GM23248 (cell line): ENCODE results near the gene USP36.

Experiments used
- EZH2 ChIP-seq: fragments of 200-600 bp; sonication (generic); IDR thresholded peaks from 2 replicates; pipeline ENCODE4 v1.6.1; 2018; ENCODE audit warnings: antibody characterized with exemption, mild to moderate bottlenecking; ENCODE audit not compliant: insufficient read depth, poor library complexity, severe bottlenecking
- EZH2phosphoT487 ChIP-seq: fragments of 200-600 bp; sonication (generic); IDR thresholded peaks from 2 replicates; pipeline ENCODE4 v1.6.1; 2018; ENCODE audit warnings: antibody characterized with exemption, moderate library complexity, mild to moderate bottlenecking, low read depth; ENCODE audit not compliant: insufficient read depth

DNA sequence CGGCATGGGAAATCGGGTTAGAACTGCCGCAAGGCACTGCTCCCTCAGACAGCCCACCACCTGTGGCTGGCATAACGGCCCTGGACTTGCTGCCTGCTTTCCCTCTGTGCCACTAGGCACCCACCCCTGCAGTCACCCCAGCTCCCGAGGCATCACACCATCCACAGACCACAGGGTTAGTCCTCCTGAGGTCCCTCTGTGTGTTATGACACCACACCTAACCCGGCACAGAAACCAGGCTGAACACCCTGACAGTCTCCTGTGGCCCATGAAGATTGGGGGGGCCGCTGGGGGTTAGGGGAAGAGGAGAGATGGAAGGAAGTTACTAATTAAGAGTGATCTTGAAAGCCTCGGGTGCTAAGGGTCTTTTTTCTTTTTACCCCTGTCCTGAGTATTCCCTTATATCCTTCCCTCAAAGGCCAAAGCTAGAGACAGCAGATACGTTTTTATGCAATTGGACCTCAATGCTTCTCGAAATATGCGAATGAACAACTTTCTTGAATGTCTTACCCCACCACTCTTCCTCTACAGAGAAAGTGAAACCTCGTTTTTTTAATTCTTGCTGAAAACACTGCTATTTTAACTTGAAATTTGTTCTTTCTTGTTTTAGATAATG lies 65.5 kb downstream of the USP36 start:
- no peak for TF ChIP-seq EZH2
- no peak for TF ChIP-seq EZH2phosphoT487
